IPS-18a (cell line): Measurements from ENCODE around the gene AKAP1.

Experiments
- H3K27ac ChIP-seq: one replicate; pipeline ENCODE4 v1.5.1; 2013; ENCODE audit warnings: low read length
- H3K27me3 ChIP-seq: one replicate; pipeline ENCODE4 v1.6.1; 2013; ENCODE audit warnings: mild to moderate bottlenecking, low read length; ENCODE audit not compliant: control insufficient read depth, insufficient read depth
- H3K36me3 ChIP-seq: one replicate; pipeline ENCODE4 v1.6.1; 2013; ENCODE audit warnings: low read depth, low read length; ENCODE audit not compliant: control insufficient read depth
- H3K4me1 ChIP-seq: one replicate; pipeline ENCODE4 v1.6.1; 2013; ENCODE audit warnings: low read depth, low read length; ENCODE audit not compliant: control insufficient read depth
- H3K4me3 ChIP-seq: one replicate; pipeline ENCODE4 v1.5.1; 2013; ENCODE audit warnings: low read length
- H3K9ac ChIP-seq: one replicate; pipeline ENCODE4 v1.6.1; 2013; ENCODE audit warnings: mild to moderate bottlenecking, low read length, moderate library complexity
- H3K9me3 ChIP-seq: one replicate; pipeline ENCODE4 v1.6.1; 2013; ENCODE audit warnings: low read depth, low read length; ENCODE audit not compliant: control insufficient read depth

The AKAP1 gene

DNA sequence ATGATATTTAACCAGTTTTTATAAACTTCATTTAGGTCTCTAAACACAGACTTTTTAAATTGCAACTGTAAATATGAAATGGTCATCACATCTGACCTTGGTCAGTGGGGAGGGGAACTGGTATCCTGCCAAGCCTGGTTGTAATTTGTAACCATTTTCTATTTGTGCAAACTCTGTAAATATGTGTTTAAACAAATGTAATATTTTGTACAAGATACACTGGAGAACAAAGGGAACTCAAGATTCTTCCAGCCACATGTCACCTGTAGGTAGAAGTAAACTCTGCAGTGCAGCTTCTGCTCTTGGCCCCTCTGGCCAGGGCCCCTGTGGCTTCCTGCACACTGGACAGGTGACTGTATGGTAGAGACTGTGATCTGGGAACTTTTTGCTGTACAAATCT, 35.8 kb downstream of the AKAP1 start:
- peaks cover 81% of the 10 kb centered on the region for H3K36me3 ChIP-seq
- no peaks in the 10 kb centered on the region for H3K4me1 ChIP-seq
- H3K4me3 ChIP-seq, result no peak overlapping the region
- no peaks in the 10 kb centered on the region for H3K9me3 ChIP-seq
- H3K27ac ChIP-seq, result no peak overlapping the region
- no peak overlapping the region for H3K9ac ChIP-seq
- no peaks in the 10 kb centered on the region for H3K27me3 ChIP-seq

DNA sequence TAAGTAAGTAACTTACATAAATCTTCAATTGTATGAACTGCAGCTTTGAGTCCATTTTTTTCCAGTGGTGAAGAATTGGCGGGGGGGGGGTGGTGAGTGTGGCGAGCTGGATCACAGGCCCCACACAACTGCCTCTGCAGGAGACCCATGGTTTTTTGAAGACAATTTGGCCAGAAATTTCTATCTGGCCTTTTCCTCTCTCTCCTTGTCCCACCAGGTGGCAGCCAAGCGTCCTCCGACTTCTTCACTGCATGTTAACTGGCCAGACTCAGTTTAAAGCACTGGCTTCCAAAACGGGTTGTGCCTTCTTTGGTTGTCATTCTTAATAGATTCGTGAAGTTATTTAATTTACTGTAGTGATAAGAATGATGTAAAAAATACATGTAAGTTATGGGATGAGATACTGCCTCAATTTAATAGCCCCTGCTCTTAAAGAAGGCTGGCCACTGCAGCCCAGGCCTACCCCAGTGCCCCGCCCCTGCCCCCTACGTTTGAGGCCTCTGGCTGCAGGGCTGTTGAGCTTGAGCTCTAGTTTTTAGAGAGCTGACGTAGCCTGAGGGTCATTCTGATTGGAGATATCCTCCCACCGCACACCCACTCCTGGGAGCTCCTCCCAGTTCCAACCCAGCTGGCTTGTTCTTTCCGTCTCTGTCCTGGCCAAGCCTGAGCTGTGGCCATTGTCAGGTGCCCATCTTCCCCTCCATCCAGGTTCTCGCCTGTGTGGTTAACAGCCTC, 36.4 kb downstream of the AKAP1 start:
- H3K27ac ChIP-seq, result no peak overlapping the region
- H3K4me1 ChIP-seq, result no peaks in the 10 kb centered on the region
- no peak overlapping the region for H3K4me3 ChIP-seq
- no peaks in the 10 kb centered on the region for H3K27me3 ChIP-seq
- no peak overlapping the region for H3K9ac ChIP-seq
- H3K36me3 ChIP-seq, result peaks cover 75% of the 10 kb centered on the region
- H3K9me3 ChIP-seq, result no peaks in the 10 kb centered on the region

- no peaks in the 10 kb centered on the region for H3K4me1 ChIP-seq
- H3K27ac ChIP-seq, result no peak overlapping the region
Measured at GRCh38 chr17:57124053-57124452, 39.0 kb downstream of the AKAP1 start.

DNA sequence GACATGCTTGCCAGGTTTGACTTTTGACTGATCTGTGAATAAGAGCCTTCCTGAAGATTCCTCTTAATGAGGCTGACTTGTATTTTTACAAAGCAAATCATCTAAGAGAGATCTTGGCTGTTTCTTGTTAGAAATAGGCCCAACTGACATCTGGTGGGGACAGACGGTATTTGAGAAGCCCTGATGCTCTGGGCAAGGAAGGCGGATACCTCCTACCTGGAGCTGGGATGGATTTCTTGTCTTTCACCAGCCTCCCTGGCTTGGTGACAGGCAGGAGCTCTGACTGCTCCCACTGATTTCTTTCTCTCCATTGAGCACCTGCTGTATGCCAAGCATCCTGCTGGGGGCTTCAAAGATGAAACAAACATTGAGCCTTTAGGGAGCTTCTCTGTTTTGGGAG, 40.4 kb downstream of the AKAP1 start:
- Histone ChIP-seq H3K9ac (no peak overlapping the region), H3K36me3 (peaks cover 38% of the 10 kb centered on the region)

More at GRCh38 chr17:57124053-57124452, 39.0 kb downstream of the AKAP1 start:
- Histone ChIP-seq H3K9ac (no peak overlapping the region), H3K4me3 (no peak overlapping the region), H3K9me3 (no peaks in the 10 kb centered on the region), H3K27me3 (no peaks in the 10 kb centered on the region), H3K36me3 (peaks cover 49% of the 10 kb centered on the region)

DNA sequence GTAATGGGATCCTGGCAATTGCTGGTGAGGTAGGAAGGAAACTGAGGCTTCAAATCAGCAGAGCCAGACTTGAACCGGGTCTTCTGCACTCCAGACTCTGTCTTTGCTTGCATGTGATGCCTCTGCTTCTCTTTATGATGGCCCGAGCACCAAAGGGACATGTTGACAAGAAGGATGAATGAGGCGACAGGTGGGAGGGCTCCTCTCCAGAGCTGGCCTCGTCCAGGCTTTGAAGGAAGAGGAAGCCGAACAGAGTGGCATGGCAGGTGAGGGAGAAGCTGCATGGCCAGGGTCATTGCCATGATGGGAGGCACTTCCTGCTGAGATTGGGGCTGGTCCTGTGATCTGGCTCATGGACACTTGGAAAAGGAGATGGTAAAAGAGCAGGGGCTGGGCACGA, 40.8 kb downstream of the AKAP1 start:
- peaks cover 33% of the 10 kb centered on the region for H3K36me3 ChIP-seq
- no peaks in the 10 kb centered on the region for H3K9me3 ChIP-seq

More for the DNA sequence above, 40.4 kb downstream of the AKAP1 start:
- Histone ChIP-seq H3K27ac (no peak overlapping the region), H3K4me1 (no peaks in the 10 kb centered on the region), H3K4me3 (no peak overlapping the region), H3K27me3 (no peaks in the 10 kb centered on the region), H3K9me3 (no peaks in the 10 kb centered on the region)

DNA sequence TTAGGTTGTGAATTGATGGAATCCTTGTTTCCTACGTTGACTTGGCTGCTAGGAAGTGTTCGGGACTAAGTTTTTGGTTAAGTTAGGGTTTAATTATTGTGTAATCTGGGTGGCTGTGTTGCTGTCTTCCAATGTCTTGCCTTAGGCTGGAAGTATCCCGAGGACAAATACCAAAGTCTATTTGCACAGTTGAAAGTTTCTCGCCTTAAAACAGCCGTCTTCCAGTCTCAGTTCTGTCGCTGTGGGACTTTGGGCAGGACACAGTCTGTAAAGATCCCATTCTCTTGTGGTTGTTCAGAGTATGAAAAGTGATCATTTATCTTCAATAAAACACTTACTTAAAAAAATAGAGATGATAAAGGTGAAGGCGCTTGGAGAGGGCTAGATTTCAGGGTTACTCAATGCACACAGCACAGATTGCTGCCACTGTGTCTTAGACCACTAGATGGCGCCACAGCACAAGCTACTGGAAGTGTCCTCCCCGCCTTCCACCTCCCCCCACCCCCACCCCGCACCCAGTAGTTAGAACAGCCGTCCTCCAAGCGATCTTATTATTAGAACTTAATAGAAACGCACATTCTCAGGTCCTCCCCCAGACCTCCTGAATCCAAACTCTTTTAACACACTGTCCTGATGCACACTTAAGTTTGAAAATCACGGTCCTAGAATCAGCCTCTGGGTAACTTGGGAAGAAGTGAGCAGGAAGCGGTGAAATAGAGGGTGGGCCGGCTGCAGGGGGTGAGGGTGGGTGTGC, 45.8 kb downstream of the AKAP1 start:
- Histone ChIP-seq H3K4me3 (no peak overlapping the region), H3K36me3 (no peaks in the 10 kb centered on the region), H3K27ac (no peak overlapping the region)

More for the DNA sequence above, 40.8 kb downstream of the AKAP1 start:
- no peaks in the 10 kb centered on the region for H3K4me1 ChIP-seq
- no peak overlapping the region for H3K27ac ChIP-seq
- no peak overlapping the region for H3K4me3 ChIP-seq
- no peak overlapping the region for H3K9ac ChIP-seq
- H3K27me3 ChIP-seq, result no peaks in the 10 kb centered on the region

DNA sequence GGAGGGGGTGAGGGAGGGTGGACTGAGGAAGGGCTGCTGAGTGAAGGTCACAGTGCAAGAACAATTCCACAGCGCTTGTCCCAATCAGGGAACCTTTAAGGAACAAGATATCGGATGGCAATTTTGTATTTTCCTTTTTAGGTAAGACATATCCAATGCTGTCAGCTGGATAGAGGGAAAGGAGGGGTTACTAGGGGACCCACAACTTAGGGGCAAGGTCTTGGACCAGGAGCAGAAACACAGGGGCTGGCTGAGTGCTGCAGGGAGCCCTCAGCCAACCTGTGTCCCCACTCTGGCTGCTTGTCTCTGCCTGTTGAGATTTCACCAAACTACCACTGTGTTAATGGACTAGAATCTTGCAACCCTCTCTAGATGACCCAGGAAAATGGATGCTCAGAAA, 47.6 kb downstream of the AKAP1 start:
- no peaks in the 10 kb centered on the region for H3K36me3 ChIP-seq
- peaks cover 16% of the 10 kb centered on the region for H3K4me1 ChIP-seq
- no peaks in the 10 kb centered on the region for H3K27me3 ChIP-seq
- no peak overlapping the region for H3K4me3 ChIP-seq
- H3K27ac ChIP-seq, result no peak overlapping the region
- no peaks in the 10 kb centered on the region for H3K9me3 ChIP-seq
- H3K9ac ChIP-seq, result no peak overlapping the region

More for the DNA sequence above, 45.8 kb downstream of the AKAP1 start:
- no peak overlapping the region for H3K9ac ChIP-seq
- no peaks in the 10 kb centered on the region for H3K27me3 ChIP-seq
- H3K9me3 ChIP-seq, result no peaks in the 10 kb centered on the region
- H3K4me1 ChIP-seq, result peaks cover 12% of the 10 kb centered on the region

GRCh38 chr17:57133486-57133885, 48.4 kb downstream of the AKAP1 start:
- peaks cover 16% of the 10 kb centered on the region for H3K4me1 ChIP-seq
- no peaks in the 10 kb centered on the region for H3K36me3 ChIP-seq
- no peak overlapping the region for H3K9ac ChIP-seq
- H3K4me3 ChIP-seq, result no peak overlapping the region
- no peak overlapping the region for H3K27ac ChIP-seq
- H3K9me3 ChIP-seq, result no peaks in the 10 kb centered on the region
- H3K27me3 ChIP-seq, result no peaks in the 10 kb centered on the region

- no peak overlapping the region for H3K27ac ChIP-seq
Measured at GRCh38 chr17:57135026-57135788, 50.2 kb downstream of the AKAP1 start.

DNA sequence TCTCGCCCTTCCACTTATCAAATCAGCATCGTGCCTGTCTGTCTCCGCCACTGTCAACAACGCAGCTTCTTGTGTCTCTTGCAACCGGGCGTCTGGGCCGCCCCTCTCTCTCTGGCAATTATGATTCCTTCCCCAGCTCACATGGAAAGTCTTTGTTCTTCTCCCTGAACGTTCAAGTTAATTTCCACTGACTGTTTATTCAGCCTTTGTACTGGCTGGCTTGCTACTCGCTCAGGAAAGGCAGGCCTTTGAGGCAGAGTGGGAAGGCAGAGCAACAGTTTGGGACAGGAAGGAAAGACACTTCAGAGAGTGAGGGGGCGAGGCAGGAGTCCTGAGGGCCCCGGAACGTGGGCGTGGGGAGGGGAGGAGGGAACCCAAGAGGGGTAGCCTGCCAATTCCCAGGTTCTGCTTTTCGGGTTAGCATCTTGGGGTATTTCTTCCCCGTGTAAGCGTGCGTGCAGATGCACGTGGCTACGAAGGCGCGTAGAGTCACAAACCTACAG, 50.8 kb downstream of the AKAP1 start:
- Histone ChIP-seq H3K9me3 (no peaks in the 10 kb centered on the region), H3K9ac (no peak overlapping the region), H3K36me3 (no peaks in the 10 kb centered on the region), H3K4me1 (peaks cover 16% of the 10 kb centered on the region), H3K27ac (no peak overlapping the region), H3K27me3 (no peaks in the 10 kb centered on the region), H3K4me3 (no peak overlapping the region)

More at GRCh38 chr17:57135026-57135788, 50.2 kb downstream of the AKAP1 start:
- Histone ChIP-seq H3K4me3 (no peak overlapping the region), H3K9me3 (no peaks in the 10 kb centered on the region), H3K36me3 (no peaks in the 10 kb centered on the region), H3K9ac (no peak overlapping the region), H3K4me1 (peaks cover 16% of the 10 kb centered on the region), H3K27me3 (no peaks in the 10 kb centered on the region)

GRCh38 chr17:57136355-57136754, 51.3 kb downstream of the AKAP1 start:
- Histone ChIP-seq H3K4me3 (no peak overlapping the region), H3K9ac (no peak overlapping the region), H3K9me3 (no peaks in the 10 kb centered on the region), H3K27me3 (no peaks in the 10 kb centered on the region), H3K4me1 (peaks cover 16% of the 10 kb centered on the region), H3K27ac (no peak overlapping the region), H3K36me3 (no peaks in the 10 kb centered on the region)
